NB4 (cell line): ENCODE measurements around the gene CHCHD6.

Experiments
- DNase-seq: peaks from one replicate; pipeline ENCODE4 v3.0.0; 2010; ENCODE audit warnings: low read depth
- H3K4me3 ChIP-seq: one replicate; pipeline ENCODE4 v1.5.1; 2011; ENCODE audit warnings: mild to moderate bottlenecking, low read depth, low read length, moderate library complexity
- CTCF ChIP-seq: IDR thresholded peaks from one replicate; pipeline ENCODE4 v1.5.1; 2012; ENCODE audit warnings: low read depth, low read length
- MAX ChIP-seq: IDR thresholded peaks from 2 replicates; pipeline ENCODE4 v1.6.1; 2011; ENCODE audit warnings: low read depth, low read length
- MYC ChIP-seq: IDR thresholded peaks from 2 replicates; pipeline ENCODE4 v1.6.1; 2011; ENCODE audit warnings: low read depth, low read length
- POLR2A ChIP-seq: IDR thresholded peaks from 2 replicates; pipeline ENCODE4 v1.6.1; 2011; ENCODE audit warnings: mild to moderate bottlenecking; ENCODE audit not compliant: insufficient read length; ENCODE audit errors: extremely low read depth

Gene CHCHD6

GRCh38 chr3:126668450-126669401, 35.3 kb upstream of the CHCHD6 start:
- DNase-seq = no peak
- no peak for TF ChIP-seq MYC
- no peak for TF ChIP-seq CTCF
- TF ChIP-seq MAX = no peak
- no peak for TF ChIP-seq POLR2A

DNA sequence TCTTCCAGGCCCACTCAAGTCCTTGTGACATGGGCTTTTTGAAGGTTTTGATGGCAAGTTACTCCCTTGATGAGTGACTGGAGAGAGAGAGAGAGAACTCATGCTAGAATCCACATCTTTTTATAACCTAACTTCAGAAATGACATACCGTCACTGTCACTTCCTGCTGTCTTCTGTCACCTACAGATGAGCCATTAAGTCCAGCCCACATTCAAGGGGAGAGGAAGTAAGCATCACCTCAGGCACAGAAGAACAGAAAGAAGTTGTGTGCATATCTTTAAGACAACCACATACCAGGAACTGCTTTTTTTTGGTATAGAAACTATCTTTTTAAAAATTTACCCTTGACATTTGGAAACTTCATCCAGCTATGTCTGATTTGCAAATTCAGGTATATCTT, 32.5 kb upstream of the CHCHD6 start:
- peak; percentile 43 for DNase-seq
- no peak overlapping the region for H3K4me3 ChIP-seq
- TF ChIP-seq CTCF (no peak), MYC (no peak), MAX (no peak), POLR2A (no peak)

More at GRCh38 chr3:126668450-126669401, 35.3 kb upstream of the CHCHD6 start:
- no peak overlapping the region for H3K4me3 ChIP-seq

GRCh38 chr3:126672340-126672739, 31.7 kb upstream of the CHCHD6 start:
- no peak overlapping the region for H3K4me3 ChIP-seq
- DNase-seq = no peak
- TF ChIP-seq POLR2A (no peak), CTCF (no peak)

DNA sequence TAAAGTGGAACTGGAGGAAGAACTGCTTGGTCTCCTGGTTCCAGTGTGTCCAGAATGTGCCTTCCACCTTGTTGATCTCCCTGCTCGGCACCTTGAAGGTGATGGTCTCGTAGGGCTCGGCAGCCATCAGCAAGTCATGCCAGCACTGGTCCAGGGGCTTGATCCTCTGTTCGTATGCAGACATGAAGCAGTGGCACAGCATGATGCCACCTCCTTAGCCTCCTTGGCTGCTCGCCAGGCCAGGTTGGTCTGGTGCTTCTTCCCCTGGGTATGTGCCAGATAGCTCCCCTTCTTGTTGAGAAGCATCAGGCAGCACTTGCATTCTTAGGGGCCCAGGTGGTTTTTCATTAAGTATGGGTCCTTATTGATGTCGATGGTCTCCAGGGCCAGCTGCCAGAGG, 31.3 kb upstream of the CHCHD6 start:
- no peak for TF ChIP-seq MAX
- TF ChIP-seq CTCF = no peak
- no peak for TF ChIP-seq MYC
- TF ChIP-seq POLR2A = no peak
- no peak overlapping the region for H3K4me3 ChIP-seq
- DNase-seq = no peak

DNA sequence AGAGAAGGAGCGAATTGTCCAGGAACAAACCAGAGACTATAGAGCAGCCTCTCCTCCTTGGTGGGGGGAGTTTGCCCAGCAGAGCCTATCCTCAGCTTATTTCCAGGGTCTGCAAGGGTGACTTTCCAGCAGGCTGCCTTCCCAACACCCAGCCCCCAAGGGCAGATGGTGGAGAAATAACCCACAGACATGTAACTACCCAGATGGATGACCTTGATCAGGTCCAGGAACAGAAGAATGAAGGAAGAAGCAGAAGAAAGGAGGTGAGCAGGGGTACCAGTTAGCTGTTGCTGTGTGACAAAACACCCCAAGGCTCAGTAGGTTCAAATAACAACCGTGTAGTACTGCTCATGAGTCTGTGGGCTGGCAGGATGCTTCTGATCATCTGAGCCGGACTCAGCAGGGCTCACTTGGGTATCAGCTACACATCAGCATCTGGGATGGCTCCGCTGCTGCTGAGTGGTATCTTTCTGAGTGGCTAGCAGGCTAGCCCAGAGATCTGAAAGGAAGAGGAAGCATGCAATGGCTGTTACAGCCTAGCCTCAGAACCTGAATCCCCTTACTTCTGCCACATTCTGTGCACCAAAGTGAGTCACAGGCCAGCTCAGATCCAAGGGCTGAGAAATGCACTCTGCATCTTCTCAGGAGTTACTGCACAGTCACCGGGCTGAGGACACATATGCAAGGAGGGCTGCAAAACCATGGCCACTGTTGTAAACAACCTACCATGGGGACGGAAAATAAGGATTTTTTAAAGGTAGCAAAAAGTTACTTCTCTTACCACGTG, 26.9 kb upstream of the CHCHD6 start:
- TF ChIP-seq CTCF = no peak
- no peak for TF ChIP-seq POLR2A
- TF ChIP-seq MYC = no peak
- TF ChIP-seq MAX = no peak
- peak; percentile 33 for DNase-seq
- H3K4me3 ChIP-seq = no peak overlapping the region
